ENCODE data around the gene ARL6IP4.

ARL6IP4 gene

GRCh38 chr12:122985338-122986257, 5.1 kb downstream of the ARL6IP4 start:
- Histone ChIP-seq H3K4me1 (ENCODE audit: control insufficient read depth, insufficient read depth, low read length) (peaks cover 12% of the 10 kb centered on the region), H3K27ac (ENCODE audit: insufficient read depth, low read depth, low read length, poor library complexity, severe bottlenecking) (no peak overlapping the region), H3K36me3 (ENCODE audit: control insufficient read depth, insufficient read depth, low read length) (peaks cover 3% of the 10 kb centered on the region), H3K9me3 (ENCODE audit: control insufficient read depth, low read length) (no peaks in the 10 kb centered on the region), H3K27me3 (ENCODE audit: control insufficient read depth, insufficient read depth, low read length, poor library complexity, severe bottlenecking) (no peaks in the 10 kb centered on the region), H3K4me3 (ENCODE audit: insufficient read depth, low read depth, low read length) (no peak overlapping the region)
- 95% methylated on average over 45 of the region's 45 CpGs for WGBS, 2 experiments

- Histone ChIP-seq H3K9me3 (ENCODE audit: control insufficient read depth, low read length) (no peaks in the 10 kb centered on the region), H3K4me3 (ENCODE audit: insufficient read depth, low read depth, low read length) (no peak overlapping the region), H3K27ac (ENCODE audit: insufficient read depth, low read depth, low read length, poor library complexity, severe bottlenecking) (no peak overlapping the region), H3K27me3 (ENCODE audit: control insufficient read depth, insufficient read depth, low read length, poor library complexity, severe bottlenecking) (no peaks in the 10 kb centered on the region), H3K36me3 (ENCODE audit: control insufficient read depth, insufficient read depth, low read length) (peaks cover 3% of the 10 kb centered on the region), H3K4me1 (ENCODE audit: control insufficient read depth, insufficient read depth, low read length) (peaks cover 12% of the 10 kb centered on the region)
- 96% methylated on average over 40 of the region's 40 CpGs for WGBS, 2 experiments
Measured at GRCh38 chr12:122986258-122986871, 5.9 kb downstream of the ARL6IP4 start.

- no peak overlapping the region for H3K4me3 ChIP-seq (ENCODE audit: insufficient read depth, low read depth, low read length)
- H3K27me3 ChIP-seq (ENCODE audit: control insufficient read depth, insufficient read depth, low read length, poor library complexity, severe bottlenecking), result no peaks in the 10 kb centered on the region
- 94 to 95% methylated on average over 39 of the region's 39 CpGs for WGBS, 2 experiments
- H3K36me3 ChIP-seq (ENCODE audit: control insufficient read depth, insufficient read depth, low read length), result peaks cover 3% of the 10 kb centered on the region
- peaks cover 3% of the 10 kb centered on the region for H3K4me1 ChIP-seq (ENCODE audit: control insufficient read depth, insufficient read depth, low read length)
- no peak overlapping the region for H3K27ac ChIP-seq (ENCODE audit: insufficient read depth, low read depth, low read length, poor library complexity, severe bottlenecking)
- no peaks in the 10 kb centered on the region for H3K9me3 ChIP-seq (ENCODE audit: control insufficient read depth, low read length)
Measured at GRCh38 chr12:122987086-122987951, 6.8 kb downstream of the ARL6IP4 start.

- Histone ChIP-seq H3K27me3 (ENCODE audit: control insufficient read depth, insufficient read depth, low read length, poor library complexity, severe bottlenecking) (no peaks in the 10 kb centered on the region), H3K4me1 (ENCODE audit: control insufficient read depth, insufficient read depth, low read length) (peaks cover 3% of the 10 kb centered on the region), H3K36me3 (ENCODE audit: control insufficient read depth, insufficient read depth, low read length) (no peaks in the 10 kb centered on the region), H3K27ac (ENCODE audit: insufficient read depth, low read depth, low read length, poor library complexity, severe bottlenecking) (no peak overlapping the region), H3K4me3 (ENCODE audit: insufficient read depth, low read depth, low read length) (no peak overlapping the region), H3K9me3 (ENCODE audit: control insufficient read depth, low read length) (no peaks in the 10 kb centered on the region)
- WGBS, 2 experiments, result 95% methylated on average over 13 of the region's 13 CpGs
Measured at GRCh38 chr12:122988036-122988435, 7.6 kb downstream of the ARL6IP4 start.

GRCh38 chr12:122988612-122989212, 8.2 kb downstream of the ARL6IP4 start:
- Histone ChIP-seq H3K36me3 (ENCODE audit: control insufficient read depth, insufficient read depth, low read length) (no peaks in the 10 kb centered on the region), H3K4me3 (ENCODE audit: insufficient read depth, low read depth, low read length) (no peak overlapping the region), H3K4me1 (ENCODE audit: control insufficient read depth, insufficient read depth, low read length) (peaks cover 2% of the 10 kb centered on the region), H3K27me3 (ENCODE audit: control insufficient read depth, insufficient read depth, low read length, poor library complexity, severe bottlenecking) (no peaks in the 10 kb centered on the region), H3K27ac (ENCODE audit: insufficient read depth, low read depth, low read length, poor library complexity, severe bottlenecking) (no peak overlapping the region), H3K9me3 (ENCODE audit: control insufficient read depth, low read length) (no peaks in the 10 kb centered on the region)
- WGBS, 2 experiments, result 92 to 93% methylated on average over 21 of the region's 21 CpGs

- WGBS, 2 experiments, result 84 to 89% methylated on average over 10 of the region's 10 CpGs
- Histone ChIP-seq H3K4me3 (ENCODE audit: insufficient read depth, low read depth, low read length) (no peak overlapping the region), H3K27me3 (ENCODE audit: control insufficient read depth, insufficient read depth, low read length, poor library complexity, severe bottlenecking) (no peaks in the 10 kb centered on the region), H3K27ac (ENCODE audit: insufficient read depth, low read depth, low read length, poor library complexity, severe bottlenecking) (no peak overlapping the region), H3K9me3 (ENCODE audit: control insufficient read depth, low read length) (no peaks in the 10 kb centered on the region), H3K36me3 (ENCODE audit: control insufficient read depth, insufficient read depth, low read length) (no peaks in the 10 kb centered on the region), H3K4me1 (ENCODE audit: control insufficient read depth, insufficient read depth, low read length) (no peaks in the 10 kb centered on the region)
Measured at GRCh38 chr12:122989225-122989839, 8.9 kb downstream of the ARL6IP4 start.

GRCh38 chr12:122989874-122990419, 9.5 kb downstream of the ARL6IP4 start:
- no peak overlapping the region for H3K4me3 ChIP-seq (ENCODE audit: insufficient read depth, low read depth, low read length)
- no peaks in the 10 kb centered on the region for H3K9me3 ChIP-seq (ENCODE audit: control insufficient read depth, low read length)
- H3K27me3 ChIP-seq (ENCODE audit: control insufficient read depth, insufficient read depth, low read length, poor library complexity, severe bottlenecking), result no peaks in the 10 kb centered on the region
- 93 to 94% methylated on average over 22 of the region's 22 CpGs for WGBS, 2 experiments
- no peaks in the 10 kb centered on the region for H3K36me3 ChIP-seq (ENCODE audit: control insufficient read depth, insufficient read depth, low read length)
- H3K4me1 ChIP-seq (ENCODE audit: control insufficient read depth, insufficient read depth, low read length), result no peaks in the 10 kb centered on the region
- no peak overlapping the region for H3K27ac ChIP-seq (ENCODE audit: insufficient read depth, low read depth, low read length, poor library complexity, severe bottlenecking)

GRCh38 chr12:122990561-122990960, 10.1 kb downstream of the ARL6IP4 start:
- no peaks in the 10 kb centered on the region for H3K27me3 ChIP-seq (ENCODE audit: control insufficient read depth, insufficient read depth, low read length, poor library complexity, severe bottlenecking)
- H3K27ac ChIP-seq (ENCODE audit: insufficient read depth, low read depth, low read length, poor library complexity, severe bottlenecking), result no peak overlapping the region
- no peaks in the 10 kb centered on the region for H3K4me1 ChIP-seq (ENCODE audit: control insufficient read depth, insufficient read depth, low read length)
- no peaks in the 10 kb centered on the region for H3K36me3 ChIP-seq (ENCODE audit: control insufficient read depth, insufficient read depth, low read length)
- no peaks in the 10 kb centered on the region for H3K9me3 ChIP-seq (ENCODE audit: control insufficient read depth, low read length)
- 93% methylated on average over 12 to 13 of the region's 13 CpGs for WGBS, 2 experiments
- no peak overlapping the region for H3K4me3 ChIP-seq (ENCODE audit: insufficient read depth, low read depth, low read length)

GRCh38 chr12:122990961-122991622, 10.6 kb downstream of the ARL6IP4 start:
- Histone ChIP-seq H3K36me3 (ENCODE audit: control insufficient read depth, insufficient read depth, low read length) (no peaks in the 10 kb centered on the region), H3K9me3 (ENCODE audit: control insufficient read depth, low read length) (no peaks in the 10 kb centered on the region), H3K4me1 (ENCODE audit: control insufficient read depth, insufficient read depth, low read length) (no peaks in the 10 kb centered on the region), H3K27me3 (ENCODE audit: control insufficient read depth, insufficient read depth, low read length, poor library complexity, severe bottlenecking) (no peaks in the 10 kb centered on the region), H3K27ac (ENCODE audit: insufficient read depth, low read depth, low read length, poor library complexity, severe bottlenecking) (no peak overlapping the region), H3K4me3 (ENCODE audit: insufficient read depth, low read depth, low read length) (no peak overlapping the region)
- 92% methylated on average over 13 of the region's 13 CpGs for WGBS, 2 experiments
